Caco-2 (cell line): Measurements from ENCODE around the gene TUBGCP6. TPM values are rescaled to one million over a fixed set of nuclear protein-coding genes. Genes with fewer than 3 reads are reported as not detected.

ENCODE experiments used
- BruUV-seq: library from RNA; stranded (reverse); fragments of 400-500 nt; replicated peaks from 2 replicates; lab custom pipeline; 2021; lab: Mats Ljungman, UMichigan
- CTCF ChIA-PET: fragments of 300-600 bp; sonication (Branson Sonifier 250); formaldehyde crosslinking; loops from one replicate; lab custom pipeline; 2022; ENCODE audit warnings: antibody characterized with exemption; lab: Charles Lee
- POLR2A ChIA-PET: fragments of 300-600 bp; sonication (Branson Sonifier 250); formaldehyde crosslinking; loops from one replicate; lab custom pipeline; 2022; ENCODE audit warnings: antibody characterized with exemption; lab: Charles Lee
- DNase-seq, 2 experiments: peaks; one replicate each; pipeline versions ENCODE4 v3.0.0 to v3.0.0-alpha.2; 2020 to 2022
- H3K27me3 ChIP-seq: replicated peaks from 2 replicates; pipeline ENCODE4 v1.6.0; 2011; ENCODE audit warnings: low read length; ENCODE audit not compliant: control insufficient read depth, insufficient read depth
- H3K36me3 ChIP-seq: 2 replicates; pipeline ENCODE4 v1.5.1; 2011; ENCODE audit warnings: low read length; ENCODE audit not compliant: control insufficient read depth, insufficient read depth
- H3K4me1 ChIP-seq: fragments of 250-450 bp; sonication (Bioruptor Pico); 2 replicates; pipeline ENCODE4 v1.5.1; 2020; ENCODE audit warnings: mild to moderate bottlenecking
- H3K4me3 ChIP-seq: 2 replicates; pipeline ENCODE4 v1.5.1; 2011; ENCODE audit warnings: low read depth, mild to moderate bottlenecking, control low read depth, low read length
- H3K9me3 ChIP-seq: fragments of 250-450 bp; sonication (Bioruptor Pico); 2 replicates; pipeline ENCODE4 v1.5.1; 2020; ENCODE audit warnings: mild to moderate bottlenecking, moderate library complexity
- H3K27ac Mint-ChIP-seq: one replicate; pipeline ENCODE4 v1.8.0; 2022; ENCODE audit warnings: mixed read lengths; ENCODE audit not compliant: unreplicated experiment
- H3K27me3 Mint-ChIP-seq: one replicate; pipeline ENCODE4 v1.8.0; 2022; ENCODE audit warnings: mixed read lengths; ENCODE audit not compliant: insufficient read depth, unreplicated experiment
- H3K36me3 Mint-ChIP-seq: one replicate; pipeline ENCODE4 v1.8.0; 2022; ENCODE audit warnings: mild to moderate bottlenecking, mixed read lengths; ENCODE audit not compliant: insufficient read depth, unreplicated experiment
- H3K4me1 Mint-ChIP-seq: one replicate; pipeline ENCODE4 v1.8.0; 2022; ENCODE audit warnings: low read depth, mixed read lengths; ENCODE audit not compliant: unreplicated experiment
- H3K4me3 Mint-ChIP-seq: one replicate; pipeline ENCODE4 v1.8.0; 2022; ENCODE audit warnings: mild to moderate bottlenecking, moderate library complexity, mixed read lengths; ENCODE audit not compliant: unreplicated experiment
- H3K9me3 Mint-ChIP-seq: one replicate; pipeline ENCODE4 v1.8.0; 2022; ENCODE audit warnings: mixed read lengths; ENCODE audit not compliant: unreplicated experiment
- intact Hi-C: fragments of 100-400 bp; cut with micrococcal nuclease; formaldehyde crosslinking; loops from one replicate; pipeline ENCODE4 v1.10.0; 2022; ENCODE audit not compliant: unreplicated experiment
- total RNA-seq: library from RNA; stranded (reverse); gene quantifications from 2 replicates; pipeline ENCODE4 v1.2.3, GENCODE V29; 2022
- TF ChIP-seq, protein P1 (sequence below), 2 experiments: fragments of 200-600 bp in 1 of 2; IDR thresholded peaks; 1 replicate in 1 of 2; 2 replicates in 1 of 2; pipeline versions ENCODE4 v1.5.1 to v1.8.0; 2011 to 2022; ENCODE audit warnings: antibody characterized with exemption in 1 of 2, control low read depth in 1 of 2, inconsistent platforms in 1 of 2, low read depth in 1 of 2, low read length in 1 of 2, mild to moderate bottlenecking in 1 of 2, moderate library complexity in 1 of 2; ENCODE audit not compliant: insufficient read depth in 1 of 2, severe bottlenecking in 1 of 2, unreplicated experiment in 1 of 2

TUBGCP6 gene
- total RNA-seq, 1 experiment from 2014 or later: 29.3 TPM

DNA sequence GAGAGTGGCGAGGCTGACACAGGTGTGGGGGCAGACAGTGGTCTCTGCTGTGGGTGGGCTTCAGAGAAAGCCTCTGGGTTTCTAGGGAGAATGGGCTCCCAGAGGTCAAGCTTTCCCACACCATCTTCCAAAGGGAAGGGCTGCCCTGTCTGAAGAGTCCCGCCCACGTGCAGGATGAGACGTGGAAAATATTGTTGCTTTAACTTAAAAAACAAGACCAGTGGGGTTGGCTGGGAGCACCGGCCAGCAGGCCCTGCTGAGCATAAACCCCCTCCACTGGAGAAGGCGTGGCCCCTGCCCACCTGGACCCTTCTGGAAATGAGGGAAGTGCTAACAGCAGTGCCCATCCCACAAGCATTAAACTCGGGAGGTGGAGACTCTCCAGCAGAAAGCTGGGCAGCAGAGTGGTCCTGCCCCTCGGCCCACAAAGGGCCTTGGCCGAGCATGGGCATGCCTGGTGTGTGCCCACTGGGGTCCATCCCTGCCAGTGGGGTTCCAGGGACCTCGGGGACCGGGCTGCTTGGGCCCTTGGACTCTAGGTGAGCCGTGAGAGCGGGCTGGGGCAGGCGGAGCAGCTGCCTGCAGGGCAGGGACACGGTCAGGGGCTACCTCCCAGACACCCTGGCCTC lies 28.7 kb downstream of the TUBGCP6 start:
- Mint-ChIP-seq H3K27me3 (no peaks in the 10 kb centered on the region), H3K4me3 (no peak overlapping the region), H3K4me1 (no peaks in the 10 kb centered on the region), H3K9me3 (no peaks in the 10 kb centered on the region), H3K27ac (no peak overlapping the region), H3K36me3 (peaks cover 79% of the 10 kb centered on the region)
- no peaks in the 10 kb centered on the region for H3K9me3 ChIP-seq
- H3K36me3 ChIP-seq: no peaks in the 10 kb centered on the region; the same call in 1 of the 2 replicates
- intact Hi-C loops: no loop called here
- H3K27me3 ChIP-seq: no peaks in the 10 kb centered on the region
- ChIA-PET CTCF (interaction anchor here (0.6 kb wide), 1 partner anchor 236 kb away, joined by 3 read pairs; no protein-coding TSS in a partner anchor), POLR2A (no interaction called here)
- TF ChIP-seq, protein P1, sequence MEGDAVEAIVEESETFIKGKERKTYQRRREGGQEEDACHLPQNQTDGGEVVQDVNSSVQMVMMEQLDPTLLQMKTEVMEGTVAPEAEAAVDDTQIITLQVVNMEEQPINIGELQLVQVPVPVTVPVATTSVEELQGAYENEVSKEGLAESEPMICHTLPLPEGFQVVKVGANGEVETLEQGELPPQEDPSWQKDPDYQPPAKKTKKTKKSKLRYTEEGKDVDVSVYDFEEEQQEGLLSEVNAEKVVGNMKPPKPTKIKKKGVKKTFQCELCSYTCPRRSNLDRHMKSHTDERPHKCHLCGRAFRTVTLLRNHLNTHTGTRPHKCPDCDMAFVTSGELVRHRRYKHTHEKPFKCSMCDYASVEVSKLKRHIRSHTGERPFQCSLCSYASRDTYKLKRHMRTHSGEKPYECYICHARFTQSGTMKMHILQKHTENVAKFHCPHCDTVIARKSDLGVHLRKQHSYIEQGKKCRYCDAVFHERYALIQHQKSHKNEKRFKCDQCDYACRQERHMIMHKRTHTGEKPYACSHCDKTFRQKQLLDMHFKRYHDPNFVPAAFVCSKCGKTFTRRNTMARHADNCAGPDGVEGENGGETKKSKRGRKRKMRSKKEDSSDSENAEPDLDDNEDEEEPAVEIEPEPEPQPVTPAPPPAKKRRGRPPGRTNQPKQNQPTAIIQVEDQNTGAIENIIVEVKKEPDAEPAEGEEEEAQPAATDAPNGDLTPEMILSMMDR (IDR thresholded peaks at IDR 0.05; ENCODE audit: insufficient read depth in 1 of 2, low read depth in 1 of 2, low read length in 1 of 2, severe bottlenecking in 1 of 2, unreplicated experiment in 1 of 2): no peak
- DNase-seq: no peak
- H3K4me3 ChIP-seq: no peak overlapping the region
- no TSS peak for BruUV-seq
- no peaks in the 10 kb centered on the region for H3K4me1 ChIP-seq

GRCh38 chr22:50215297-50216054 lies 29.3 kb downstream of the TUBGCP6 start:
- Histone ChIP-seq H3K9me3 (no peaks in the 10 kb centered on the region), H3K4me1 (no peaks in the 10 kb centered on the region), H3K4me3 (no peak overlapping the region), H3K36me3 (no peaks in the 10 kb centered on the region; the same call in 1 of the 2 replicates), H3K27me3 (no peaks in the 10 kb centered on the region)
- Mint-ChIP-seq H3K4me1 (no peaks in the 10 kb centered on the region), H3K27me3 (no peaks in the 10 kb centered on the region), H3K27ac (peak overlapping the region; percentile 16), H3K4me3 (no peak overlapping the region), H3K9me3 (no peaks in the 10 kb centered on the region), H3K36me3 (peaks cover 86% of the 10 kb centered on the region)
- intact Hi-C loops: no loop called here
- no peak for DNase-seq
- POLR2A ChIA-PET: no interaction called here
- no TSS peak for BruUV-seq
- TF ChIP-seq, protein P1 (IDR thresholded peaks at IDR 0.05; ENCODE audit: insufficient read depth in 1 of 2, low read depth in 1 of 2, low read length in 1 of 2, severe bottlenecking in 1 of 2, unreplicated experiment in 1 of 2): no peak
- CTCF ChIA-PET: no interaction called here

DNA sequence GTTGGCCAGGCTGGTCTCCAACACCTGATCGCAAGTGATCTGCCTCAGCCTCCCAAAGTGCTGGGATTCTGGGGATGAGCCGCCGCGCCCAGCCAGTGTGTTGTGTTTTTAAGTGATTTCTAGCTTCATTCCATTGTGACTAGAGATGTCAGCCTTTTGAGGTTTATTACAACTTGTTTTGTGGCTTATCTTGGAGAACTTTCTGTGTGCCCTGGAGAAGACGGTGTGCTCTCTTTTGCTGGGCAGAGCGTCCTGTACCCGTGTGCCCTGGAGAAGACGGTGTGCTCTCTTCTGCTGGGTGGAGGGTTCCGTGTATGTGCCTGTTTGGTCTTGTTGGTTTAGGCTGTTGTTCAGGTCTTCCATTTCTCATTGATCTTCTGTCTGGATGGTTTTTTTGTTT lies 31.6 kb downstream of the TUBGCP6 start:
- peaks cover 75% of the 10 kb centered on the region for H3K36me3 Mint-ChIP-seq
- CTCF ChIA-PET: no interaction called here

More for the DNA sequence above, 31.6 kb downstream of the TUBGCP6 start:
- TF ChIP-seq, protein P1 (IDR thresholded peaks at IDR 0.05; ENCODE audit: insufficient read depth in 1 of 2, low read depth in 1 of 2, low read length in 1 of 2, severe bottlenecking in 1 of 2, unreplicated experiment in 1 of 2): no peak
- no peaks in the 10 kb centered on the region for H3K27me3 ChIP-seq
- POLR2A ChIA-PET: no interaction called here
- H3K4me1 ChIP-seq: no peaks in the 10 kb centered on the region
- Mint-ChIP-seq H3K4me3 (no peak overlapping the region), H3K9me3 (no peaks in the 10 kb centered on the region), H3K27ac (no peak overlapping the region), H3K4me1 (peaks cover 6% of the 10 kb centered on the region), H3K27me3 (no peaks in the 10 kb centered on the region)
- H3K4me3 ChIP-seq: no peak overlapping the region
- BruUV-seq: no TSS peak
- H3K36me3 ChIP-seq: no peaks in the 10 kb centered on the region; the same call in 1 of the 2 replicates
- DNase-seq: no peak
- H3K9me3 ChIP-seq: no peaks in the 10 kb centered on the region
- intact Hi-C loops: no loop called here
